ENCODE results near the gene CSF2RB. TPM values are rescaled to one million over a fixed set of nuclear protein-coding genes. Genes with fewer than 3 reads are reported as not detected.

The CSF2RB gene
- polyA plus RNA-seq, 1 donor (not counting 4 experiments of a cell fraction or from before 2014, with no cell fraction given): 0.08 TPM

Other genes with a start within 250 kb of the CSF2RB start
- gene CACNG2, start 209.9 kb upstream of the CSF2RB start, polyA plus RNA-seq: not detected in 3 replicates
- 11.5 to 19.2 TPM (median 18.5 TPM) in 3 replicates for gene IFT27, start 137.5 kb upstream of the CSF2RB start, polyA plus RNA-seq
- gene PVALB, start 96.6 kb upstream of the CSF2RB start, polyA plus RNA-seq: not detected in 3 replicates
- gene NCF4, start 52.6 kb upstream of the CSF2RB start, polyA plus RNA-seq: 0.37 to 0.42 TPM in 2 of 3 replicates, not detected in the other
- 18.8 to 38.9 TPM (median 19.9 TPM) in 3 replicates for gene TST, start 105.8 kb downstream of the CSF2RB start, polyA plus RNA-seq
- 23.5 to 37.9 TPM (median 27.8 TPM) in 3 replicates for gene MPST, start 106.1 kb downstream of the CSF2RB start, polyA plus RNA-seq
- gene KCTD17, start 138.1 kb downstream of the CSF2RB start, polyA plus RNA-seq: 16.3 to 22.6 TPM (median 18.6 TPM) in 3 replicates
- gene TMPRSS6, start 196.1 kb downstream of the CSF2RB start, polyA plus RNA-seq: not detected in 3 replicates
- 0.08 to 0.24 TPM (median 0.12 TPM) in 3 replicates for gene IL2RB, start 236.3 kb downstream of the CSF2RB start, polyA plus RNA-seq